Activated CD8-positive, alpha-beta memory T cell treated with anti-CD3 and anti-CD28 coated beads for 48 hours (primary cell): ENCODE results near the gene RACK1.
"Not testable (repeated sequence)": the region's sequence is repeated elsewhere in the genome, so short reads cannot be mapped to it uniquely, and the experiment has no call there.

Experiments
- DNase-seq, 3 experiments: peaks; one replicate each; pipeline ENCODE4 v3.0.0-alpha.2; 2020; ENCODE audit warnings: low read depth in 2 of 3, low spot score in 2 of 3

The RACK1 gene

DNA sequence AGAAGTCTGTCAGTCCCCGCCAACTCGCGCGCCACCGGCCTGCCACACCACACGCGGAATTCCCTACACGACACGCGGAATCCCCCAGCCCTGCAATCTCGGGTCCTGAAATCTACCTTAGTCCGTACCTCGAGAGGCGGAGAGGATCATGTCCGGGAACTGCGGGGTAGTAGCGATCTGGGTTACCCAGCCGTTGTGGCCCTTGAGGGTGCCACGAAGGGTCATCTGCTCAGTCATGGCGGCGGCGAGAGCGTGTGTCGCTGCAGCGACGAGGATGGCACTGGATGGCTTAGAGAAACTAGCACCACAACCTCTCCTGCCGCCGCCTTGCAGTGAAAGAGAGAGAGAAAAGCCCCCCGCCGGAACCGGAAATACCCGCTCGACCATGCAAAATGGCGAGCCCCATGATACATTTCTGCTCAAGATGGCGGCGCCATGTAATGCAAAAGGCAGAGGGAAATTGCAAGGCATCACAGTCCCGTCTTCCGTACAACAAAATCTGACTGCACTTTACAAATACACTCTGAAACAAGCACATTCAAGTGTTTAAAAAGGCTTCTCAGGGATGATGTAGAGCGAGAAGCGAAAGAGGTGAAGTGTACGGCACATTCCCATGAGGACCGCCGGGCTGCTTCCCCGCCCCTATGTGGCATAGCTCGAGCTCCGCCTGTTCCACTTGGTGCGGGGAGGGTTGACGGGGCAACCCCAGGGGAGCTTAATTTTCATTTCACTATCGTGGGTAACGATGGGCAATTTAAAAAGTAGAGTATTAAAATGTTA is at the start of gene RACK1:
RACK1 (minus strand) TSS at position 343 of the 780 bp plus-strand sequence; CDS start at position 237, 106 bp downstream.
- DNase-seq: peak in 2 of 3 experiments; percentile 70 to 86

DNA sequence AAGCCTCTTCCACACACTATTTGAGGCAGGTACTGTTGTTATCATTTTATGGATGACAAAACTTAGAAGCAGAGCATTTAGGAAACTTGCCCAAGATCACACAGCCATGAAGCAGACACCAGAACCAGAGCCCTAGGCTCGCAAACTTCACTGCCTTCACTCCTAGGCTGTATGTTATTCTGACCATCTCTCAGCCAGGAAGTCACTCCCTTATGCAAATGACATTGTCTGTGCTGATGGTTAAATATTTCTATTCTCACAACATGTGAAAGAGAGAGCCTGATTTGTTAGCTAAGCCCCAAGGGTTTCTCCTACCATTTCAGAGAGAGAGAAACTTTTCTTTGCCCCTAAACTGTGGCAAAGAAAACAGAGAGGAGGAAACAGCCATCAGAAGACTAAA is 43.6 kb upstream of the RACK1 start:
- DNase-seq: not testable (repeated sequence)

GRCh38 chr5:181285962-181286705 is 42.4 kb upstream of the RACK1 start:
- DNase-seq: not testable (repeated sequence)

- DNase-seq: not testable (repeated sequence)
Observed at GRCh38 chr5:181283841-181284755, 40.4 kb upstream of the RACK1 start.

DNA sequence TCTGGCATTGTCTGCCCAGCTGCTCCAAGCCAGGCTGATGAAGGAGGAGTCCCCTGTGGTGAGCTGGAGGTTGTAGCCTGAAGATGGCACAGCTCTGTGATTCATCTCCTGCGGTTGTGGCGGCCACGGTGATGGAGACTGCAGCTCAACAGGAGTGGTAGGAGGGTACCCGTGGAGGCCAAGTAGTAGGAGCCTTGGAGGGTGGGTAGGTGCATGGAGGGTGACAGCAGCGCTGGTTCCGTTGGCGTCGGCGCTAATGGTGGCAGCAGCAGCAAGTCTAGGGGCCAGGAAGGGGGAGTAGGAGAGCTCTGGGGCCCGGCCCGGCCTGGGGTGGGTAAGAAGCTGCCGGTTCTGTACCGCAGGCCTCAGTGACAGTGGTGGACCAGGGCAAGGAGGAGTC is 39.6 kb upstream of the RACK1 start:
- no peak for DNase-seq

- DNase-seq: no peak
Observed at GRCh38 chr5:181282874-181283273, 39.2 kb upstream of the RACK1 start.

- DNase-seq: not testable (repeated sequence)
Observed at GRCh38 chr5:181282415-181282814, 38.7 kb upstream of the RACK1 start.

GRCh38 chr5:181281984-181282316 is 38.2 kb upstream of the RACK1 start:
- DNase-seq: no peak

- DNase-seq: no peak
Observed at GRCh38 chr5:181281077-181281983, 37.6 kb upstream of the RACK1 start.

- DNase-seq: no peak
Observed at GRCh38 chr5:181280251-181280762, 36.6 kb upstream of the RACK1 start.

- not testable (repeated sequence) for DNase-seq
Observed at GRCh38 chr5:181273433-181273744, 29.7 kb upstream of the RACK1 start.

- DNase-seq: no peak
Observed at GRCh38 chr5:181271081-181271480, 27.4 kb upstream of the RACK1 start.

DNA sequence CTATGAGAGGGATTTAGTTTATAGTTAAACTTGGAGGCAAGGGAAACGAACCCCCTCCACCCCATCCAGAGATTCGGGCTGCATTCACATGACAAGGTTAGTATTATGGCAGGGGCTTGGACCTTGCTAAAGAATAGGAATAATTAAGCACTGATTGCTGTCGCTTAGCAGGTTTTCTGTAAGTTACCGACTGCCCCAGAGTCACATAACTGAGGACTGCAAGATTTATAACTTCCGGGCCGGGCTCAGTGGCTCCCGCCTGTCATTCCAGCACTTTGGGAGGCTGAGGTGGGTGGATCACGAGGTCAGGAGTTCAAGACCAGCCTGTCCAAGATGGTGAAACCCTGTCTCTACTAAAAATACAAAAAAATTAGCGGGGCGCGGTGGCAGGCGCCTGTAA is 24.2 kb upstream of the RACK1 start:
- not testable (repeated sequence) for DNase-seq

- not testable (repeated sequence) for DNase-seq
Observed at GRCh38 chr5:181267291-181267904, 23.7 kb upstream of the RACK1 start.

- DNase-seq: no peak
Observed at GRCh38 chr5:181265092-181265671, 21.5 kb upstream of the RACK1 start.

DNA sequence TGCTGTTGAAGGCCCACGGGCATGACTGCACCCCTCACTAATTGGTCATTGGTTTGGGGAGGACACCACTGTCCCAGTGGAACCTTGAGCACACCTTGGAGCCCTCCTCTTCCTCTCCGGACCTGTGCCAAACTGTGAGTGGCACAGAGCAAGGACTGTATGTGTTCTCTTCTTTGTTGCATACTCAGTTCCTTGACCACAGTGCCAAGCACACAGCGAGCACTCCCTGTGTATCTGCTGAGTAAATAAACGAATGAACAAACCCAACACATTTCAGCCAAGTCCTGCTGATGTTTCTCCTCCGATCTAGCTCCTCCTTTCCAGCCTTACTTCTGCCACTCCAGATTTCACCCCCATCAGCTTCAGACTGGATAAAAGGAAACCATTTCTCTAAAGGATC is 19.9 kb upstream of the RACK1 start:
- no peak for DNase-seq

- no peak for DNase-seq
Observed at GRCh38 chr5:181261320-181262049, 17.8 kb upstream of the RACK1 start.

DNA sequence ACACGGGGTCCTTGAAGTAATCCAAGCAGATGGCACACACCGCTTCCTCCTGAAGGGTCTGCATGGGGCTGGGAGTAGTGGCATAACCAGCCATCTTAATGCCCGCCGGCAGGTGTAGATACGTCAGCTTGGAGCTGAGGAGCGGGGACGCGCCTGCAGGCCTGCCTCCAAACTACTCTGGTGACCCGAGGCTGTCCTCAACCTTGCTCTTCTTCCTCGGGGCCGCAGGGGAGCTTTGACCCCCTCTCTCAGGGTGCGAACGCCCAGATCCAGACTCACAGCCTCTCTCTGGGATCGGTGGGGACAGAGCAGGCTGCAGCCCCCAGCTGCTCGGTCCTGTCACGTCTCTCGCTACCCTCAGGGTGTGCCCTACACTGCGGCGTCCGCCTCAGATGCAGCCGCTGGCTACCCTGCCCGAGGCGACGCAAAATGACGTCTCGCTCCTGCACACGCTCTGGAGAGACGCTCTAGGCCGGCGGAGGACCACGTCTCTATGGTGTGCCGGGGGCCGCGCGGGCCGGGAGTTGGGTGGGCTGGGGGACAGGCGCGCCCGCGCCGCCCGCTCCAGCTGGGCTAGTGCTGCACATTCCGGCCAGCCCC is 17.1 kb upstream of the RACK1 start, which contains the start of gene TRIM52:
TRIM52 (minus strand) TSS at position 424 of the 600 bp plus-strand sequence; CDS start at position 94, 330 bp downstream.
- DNase-seq: peak; percentile 73 to 84 (median 80)
